Progenitor cell of endocrine pancreas (in vitro differentiated cells): Measurements from ENCODE around the gene DZANK1. TPM values are rescaled to one million over a fixed set of nuclear protein-coding genes. Genes with fewer than 3 reads are reported as not detected.

Source experiments
- DNase-seq: peaks from one replicate; pipeline ENCODE4 v3.0.0; 2021; ENCODE audit warnings: low spot score; ENCODE audit not compliant: unreplicated experiment
- H3K27ac Mint-ChIP-seq: 2 replicates; pipeline ENCODE4 v1.8.0; 2021; ENCODE audit warnings: mild to moderate bottlenecking, moderate library complexity, mixed read lengths
- H3K27me3 Mint-ChIP-seq: 2 replicates; pipeline ENCODE4 v1.8.0; 2021; ENCODE audit warnings: mixed read lengths
- H3K36me3 Mint-ChIP-seq: 2 replicates; pipeline ENCODE4 v1.8.0; 2022; ENCODE audit warnings: mixed read lengths; ENCODE audit not compliant: insufficient read depth
- H3K4me1 Mint-ChIP-seq: 2 replicates; pipeline ENCODE4 v1.8.0; 2021; ENCODE audit warnings: low read depth, mixed read lengths
- H3K4me3 Mint-ChIP-seq: 2 replicates; pipeline ENCODE4 v1.8.0; 2021; ENCODE audit warnings: low read depth, mild to moderate bottlenecking, moderate library complexity, mixed read lengths
- H3K9me3 Mint-ChIP-seq: 2 replicates; pipeline ENCODE4 v1.8.0; 2021; ENCODE audit warnings: low read depth, mixed read lengths
- long read RNA-seq: library from polyadenylated mRNA; unstranded; transcript quantifications from one replicate; pipeline ENCODE4 v2.0.0, GENCODE V29; 2020
- total RNA-seq: library from RNA; stranded (reverse); gene quantifications from 2 replicates; pipeline ENCODE4 v1.2.1, GENCODE V29; 2021
- TF ChIP-seq, protein P1 (sequence below): fragments of 200-600 bp; sonication (generic); IDR thresholded peaks from one replicate; pipeline ENCODE4 v1.5.0; 2021; ENCODE audit warnings: antibody characterized with exemption, mild to moderate bottlenecking; ENCODE audit not compliant: unreplicated experiment

DZANK1 gene
- total RNA-seq: 12.5 and 14.0 TPM in 2 replicates
- long read RNA-seq, partial matches to known transcripts: 13 of 21 reads
- long read RNA-seq, other reads (novel, unspliced or antisense): 8 of 21 reads

DNA sequence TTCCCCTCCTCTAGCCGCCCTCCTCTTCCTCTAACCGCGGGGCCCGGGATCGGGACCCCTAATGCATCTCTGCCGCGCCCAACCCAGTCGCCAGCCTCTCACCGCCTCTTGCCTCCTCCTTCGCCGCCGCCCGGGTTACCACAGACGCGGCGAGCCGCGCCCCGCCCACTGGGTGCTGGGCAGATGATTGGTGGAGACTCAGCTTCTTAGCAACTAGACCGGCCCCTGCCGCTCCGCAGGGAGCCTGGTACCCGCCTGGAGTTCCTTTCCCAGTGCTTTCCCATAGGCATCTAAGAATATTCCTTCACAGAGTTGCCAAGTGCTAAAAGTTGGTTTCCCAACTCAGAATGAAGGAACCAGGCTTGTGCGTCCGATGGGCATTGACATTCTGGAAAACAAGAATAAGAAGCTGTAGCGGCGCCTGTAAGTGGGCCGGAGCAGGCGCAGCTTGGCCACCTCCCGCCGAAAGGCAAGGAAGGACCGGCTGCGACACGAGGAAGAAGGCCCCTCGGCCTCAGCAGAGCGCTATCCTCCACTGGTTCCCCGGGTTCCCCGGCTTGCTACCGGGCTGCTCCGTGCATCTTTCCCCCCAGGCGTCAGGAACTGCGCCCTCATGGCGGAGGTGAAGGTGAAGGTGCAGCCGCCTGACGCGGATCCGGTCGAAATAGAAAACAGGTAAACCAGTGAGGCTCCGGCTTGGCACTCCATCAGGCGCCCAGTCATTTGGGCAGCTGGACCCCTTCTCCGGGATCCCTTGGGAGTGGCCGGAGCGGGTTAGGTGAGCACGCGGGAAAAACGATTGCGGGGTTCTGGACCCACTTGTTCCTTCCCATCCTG lies at the start of gene DZANK1, which contains the start of gene POLR3F:
Gene DZANK1, minus strand, starts transcription at position 137 of the 837 bp plus-strand sequence. CDS start 1,672 bp downstream, outside the sequence.
Gene POLR3F, plus strand, starts transcription at position 497 of the 837 bp plus-strand sequence. Its CDS starts 117 bp downstream, at position 614.
- peak; percentile 90 for DNase-seq
- Mint-ChIP-seq H3K27ac (peak within 1 kb of the TSS; percentile 100), H3K27me3 (no peaks in the 10 kb centered on the region), H3K9me3 (no peaks in the 10 kb centered on the region), H3K4me3 (peak within 1 kb of the TSS; percentile 97), H3K4me1 (peaks cover 22% of the 10 kb centered on the region), H3K36me3 (no peaks in the 10 kb centered on the region)
- TF ChIP-seq, protein P1, sequence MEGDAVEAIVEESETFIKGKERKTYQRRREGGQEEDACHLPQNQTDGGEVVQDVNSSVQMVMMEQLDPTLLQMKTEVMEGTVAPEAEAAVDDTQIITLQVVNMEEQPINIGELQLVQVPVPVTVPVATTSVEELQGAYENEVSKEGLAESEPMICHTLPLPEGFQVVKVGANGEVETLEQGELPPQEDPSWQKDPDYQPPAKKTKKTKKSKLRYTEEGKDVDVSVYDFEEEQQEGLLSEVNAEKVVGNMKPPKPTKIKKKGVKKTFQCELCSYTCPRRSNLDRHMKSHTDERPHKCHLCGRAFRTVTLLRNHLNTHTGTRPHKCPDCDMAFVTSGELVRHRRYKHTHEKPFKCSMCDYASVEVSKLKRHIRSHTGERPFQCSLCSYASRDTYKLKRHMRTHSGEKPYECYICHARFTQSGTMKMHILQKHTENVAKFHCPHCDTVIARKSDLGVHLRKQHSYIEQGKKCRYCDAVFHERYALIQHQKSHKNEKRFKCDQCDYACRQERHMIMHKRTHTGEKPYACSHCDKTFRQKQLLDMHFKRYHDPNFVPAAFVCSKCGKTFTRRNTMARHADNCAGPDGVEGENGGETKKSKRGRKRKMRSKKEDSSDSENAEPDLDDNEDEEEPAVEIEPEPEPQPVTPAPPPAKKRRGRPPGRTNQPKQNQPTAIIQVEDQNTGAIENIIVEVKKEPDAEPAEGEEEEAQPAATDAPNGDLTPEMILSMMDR: no peak

DNA sequence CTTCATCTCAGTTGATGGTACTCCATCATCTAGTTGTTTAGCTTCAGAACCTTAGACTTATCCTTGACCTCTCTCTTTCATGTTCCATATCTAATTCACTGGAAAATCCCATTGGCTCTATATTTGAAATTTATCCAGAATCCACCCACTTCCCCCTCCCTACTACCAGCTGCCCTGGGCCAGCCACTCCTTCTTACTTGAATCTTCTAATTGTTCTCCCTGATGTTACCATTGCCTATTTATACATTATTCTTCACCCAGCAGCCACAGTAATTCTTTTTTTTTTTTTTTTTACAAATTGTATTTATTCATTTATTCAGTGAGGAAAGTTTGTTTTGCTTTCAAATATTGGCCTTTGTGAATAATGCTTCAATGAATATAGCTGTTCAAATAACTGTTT lies 49.1 kb upstream of the DZANK1 start:
- Mint-ChIP-seq H3K9me3 (no peaks in the 10 kb centered on the region), H3K27ac (no peak overlapping the region), H3K4me3 (no peak overlapping the region), H3K36me3 (peaks cover 19% of the 10 kb centered on the region), H3K27me3 (no peaks in the 10 kb centered on the region), H3K4me1 (peaks cover 2% of the 10 kb centered on the region)
- TF ChIP-seq, protein P1: no peak
- no peak for DNase-seq

DNA sequence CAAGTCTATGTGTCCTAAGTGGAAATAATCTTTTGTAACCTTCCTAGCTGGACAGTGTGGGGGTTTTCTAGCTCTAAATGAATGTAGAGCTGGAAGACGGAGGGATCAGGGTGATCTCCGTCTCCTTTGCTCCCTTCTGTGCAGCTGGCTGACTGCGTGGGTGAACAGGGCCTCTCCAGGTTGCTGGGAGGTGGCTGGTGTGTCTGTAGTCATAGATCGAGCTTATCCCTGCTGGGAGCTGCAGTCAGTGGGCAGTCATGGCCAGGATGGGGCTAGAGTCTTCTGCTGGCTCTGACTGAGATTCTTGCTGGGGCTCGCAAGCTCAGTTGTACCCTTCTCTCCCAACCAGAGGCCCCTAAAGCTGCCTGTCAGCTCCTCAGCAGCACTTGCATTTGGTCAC lies 47.3 kb upstream of the DZANK1 start:
- TF ChIP-seq, protein P1: no peak
- DNase-seq: no peak
- H3K9me3 Mint-ChIP-seq: no peaks in the 10 kb centered on the region
- H3K27ac Mint-ChIP-seq: no peak overlapping the region
- H3K4me1 Mint-ChIP-seq: peaks cover 3% of the 10 kb centered on the region
- H3K27me3 Mint-ChIP-seq: no peaks in the 10 kb centered on the region
- H3K4me3 Mint-ChIP-seq: no peak overlapping the region
- H3K36me3 Mint-ChIP-seq: peaks cover 25% of the 10 kb centered on the region

DNA sequence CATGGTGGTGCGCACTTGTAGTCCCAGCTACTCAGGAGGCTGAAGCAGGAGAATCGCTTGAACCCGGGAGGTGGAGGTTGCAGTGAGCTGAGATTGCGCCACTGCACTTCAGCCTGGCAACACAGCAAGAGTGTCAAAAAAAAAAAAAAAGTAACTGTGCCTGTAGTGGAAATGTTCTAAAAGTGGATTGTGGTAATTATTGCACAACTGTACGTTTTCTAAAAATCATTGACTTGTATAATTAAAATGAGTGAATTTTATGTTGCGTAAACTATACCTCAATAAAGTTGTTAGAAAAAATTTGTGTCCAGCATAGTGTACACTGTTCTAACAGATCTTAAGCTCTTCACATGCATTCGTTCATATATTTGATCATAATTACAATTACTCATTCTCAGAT lies 46.4 kb upstream of the DZANK1 start:
- TF ChIP-seq, protein P1: no peak
- no peak for DNase-seq
- Mint-ChIP-seq H3K4me1 (peaks cover 10% of the 10 kb centered on the region), H3K27me3 (no peaks in the 10 kb centered on the region), H3K36me3 (peaks cover 25% of the 10 kb centered on the region), H3K9me3 (no peaks in the 10 kb centered on the region), H3K27ac (no peak overlapping the region), H3K4me3 (no peak overlapping the region)

DNA sequence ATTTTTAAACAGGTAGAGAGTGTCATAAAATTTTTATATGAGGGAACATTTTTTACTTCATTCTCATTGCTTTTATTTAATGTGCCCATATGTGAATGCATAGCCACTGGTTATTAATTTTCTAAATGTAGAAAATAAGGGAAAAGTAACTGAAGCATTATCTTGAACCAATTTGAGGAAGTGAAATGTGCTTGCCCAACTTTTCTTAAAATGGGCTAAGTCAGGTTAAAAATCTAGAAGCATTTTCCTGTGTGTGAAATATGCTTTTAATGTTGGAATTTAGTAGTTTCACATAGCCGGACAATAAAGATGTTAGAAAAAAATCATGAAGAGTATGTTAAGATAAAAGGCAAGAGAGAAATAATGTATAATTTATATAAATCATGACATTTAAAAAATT lies 44.7 kb upstream of the DZANK1 start:
- no peak for DNase-seq
- TF ChIP-seq, protein P1: no peak
- H3K4me3 Mint-ChIP-seq: no peak overlapping the region
- H3K4me1 Mint-ChIP-seq: peaks cover 18% of the 10 kb centered on the region
- H3K9me3 Mint-ChIP-seq: no peaks in the 10 kb centered on the region
- no peaks in the 10 kb centered on the region for H3K27me3 Mint-ChIP-seq
- H3K36me3 Mint-ChIP-seq: peaks cover 25% of the 10 kb centered on the region
- H3K27ac Mint-ChIP-seq: no peak overlapping the region
